Fibroblast of lung (primary cell): ENCODE data around the gene CHST13.

Experiments used
- CTCF ChIP-seq, 2 donors: IDR thresholded peaks in 1 of 2; conservative IDR thresholded peaks in 1 of 2; 1 replicate in 1 of 2; 2 replicates in 1 of 2; pipeline ENCODE4 v1.5.1; 2011 to 2012; ENCODE audit warnings: low read length in 2 of 2, control low read depth in 1 of 2, inconsistent platforms in 1 of 2, low read depth in 1 of 2, mild to moderate bottlenecking in 1 of 2
- EZH2 ChIP-seq: IDR thresholded peaks from 2 replicates; pipeline ENCODE4 v1.5.1; 2012; ENCODE audit warnings: low read length, control low read depth, mild to moderate bottlenecking; ENCODE audit errors: missing control alignments

DNA sequence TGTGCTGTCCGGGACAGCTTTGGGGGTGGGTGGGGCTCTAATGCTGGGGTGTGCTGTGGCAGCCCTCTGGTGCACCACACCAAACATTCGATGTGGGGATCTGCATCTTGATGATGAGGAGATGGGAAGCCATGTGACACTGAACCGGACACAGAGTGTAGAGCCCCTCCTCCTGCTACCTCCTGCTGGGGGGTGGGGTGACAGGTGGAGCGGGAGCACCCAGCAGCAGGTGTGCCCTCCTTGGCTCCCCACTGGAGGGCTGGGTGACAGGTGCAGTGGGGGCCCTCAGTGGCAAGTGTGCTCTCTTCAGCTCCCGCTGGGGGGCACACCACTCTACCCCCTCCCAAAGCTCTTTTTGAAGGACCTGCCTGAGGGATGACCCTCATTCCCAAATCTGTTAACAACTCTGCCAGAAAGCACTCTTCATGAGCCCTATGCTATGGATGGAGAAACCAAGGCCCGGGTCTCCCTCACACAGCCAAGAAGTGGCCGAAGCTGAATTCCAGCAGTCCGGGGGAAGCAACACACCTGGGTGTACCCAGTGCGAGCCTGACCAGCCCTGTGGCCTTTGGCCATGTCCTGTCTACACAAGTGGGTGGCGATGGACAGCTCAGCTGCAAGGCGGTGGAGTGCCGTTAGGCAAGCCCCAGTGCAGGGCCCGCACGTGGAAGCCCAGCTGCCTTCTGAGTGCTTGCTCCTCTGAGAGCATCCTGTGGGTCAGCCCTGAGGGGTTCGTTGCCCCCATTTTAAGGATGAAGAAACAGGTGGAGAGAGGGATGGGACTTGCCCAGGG, 5.8 kb upstream of the CHST13 start:
- TF ChIP-seq CTCF (conservative IDR thresholded peaks at IDR 0.05 in 1 of 2, IDR thresholded peaks at IDR 0.05 in 1 of 2; ENCODE audit: low read depth in 1 of 2, low read length in 2 of 2): no peak
- TF ChIP-seq EZH2: no peak
